ENCODE data around the gene LHFPL3.

LHFPL3 gene

DNA sequence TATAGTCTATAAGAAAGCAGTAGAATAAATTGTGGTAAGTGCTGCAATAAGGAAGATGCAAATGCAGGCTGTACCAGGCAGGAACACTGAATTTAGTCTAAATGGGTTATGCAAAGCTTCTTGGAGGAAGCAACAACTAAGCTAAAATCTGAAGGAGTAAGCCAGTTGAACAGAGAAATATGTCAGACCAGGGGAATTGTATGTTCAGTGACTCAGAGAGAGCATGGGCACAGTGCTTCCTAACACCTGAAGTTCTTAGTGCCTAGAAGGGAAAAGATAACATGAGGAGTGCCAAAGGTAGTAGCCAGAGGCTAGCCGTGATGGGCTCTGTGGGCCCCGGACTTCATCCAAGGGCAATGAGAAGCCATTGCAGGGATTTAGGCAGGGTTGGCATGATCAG, 481.5 kb downstream of the LHFPL3 start:
- no peak for DNase-seq

DNA sequence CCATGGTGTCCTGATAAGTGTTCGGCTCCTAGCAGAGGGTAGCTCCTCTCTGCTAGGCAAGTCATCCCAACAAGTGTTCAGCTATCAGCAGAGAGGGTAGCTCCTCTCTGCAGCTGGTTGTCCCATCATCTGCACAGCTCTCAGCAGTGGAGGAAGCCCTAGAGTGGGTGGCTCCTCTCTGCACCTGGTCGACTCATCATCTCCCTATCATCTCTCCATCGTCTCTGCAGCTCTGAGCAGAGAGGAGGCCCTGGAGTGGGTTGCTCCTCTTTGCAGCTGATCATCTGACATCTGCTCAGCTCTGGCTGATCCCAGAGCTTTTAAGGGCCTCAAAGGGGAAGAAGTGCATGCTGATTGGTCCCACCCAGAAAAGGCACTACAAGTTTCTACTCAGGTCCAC, 485.7 kb downstream of the LHFPL3 start:
- no peak for DNase-seq

DNA sequence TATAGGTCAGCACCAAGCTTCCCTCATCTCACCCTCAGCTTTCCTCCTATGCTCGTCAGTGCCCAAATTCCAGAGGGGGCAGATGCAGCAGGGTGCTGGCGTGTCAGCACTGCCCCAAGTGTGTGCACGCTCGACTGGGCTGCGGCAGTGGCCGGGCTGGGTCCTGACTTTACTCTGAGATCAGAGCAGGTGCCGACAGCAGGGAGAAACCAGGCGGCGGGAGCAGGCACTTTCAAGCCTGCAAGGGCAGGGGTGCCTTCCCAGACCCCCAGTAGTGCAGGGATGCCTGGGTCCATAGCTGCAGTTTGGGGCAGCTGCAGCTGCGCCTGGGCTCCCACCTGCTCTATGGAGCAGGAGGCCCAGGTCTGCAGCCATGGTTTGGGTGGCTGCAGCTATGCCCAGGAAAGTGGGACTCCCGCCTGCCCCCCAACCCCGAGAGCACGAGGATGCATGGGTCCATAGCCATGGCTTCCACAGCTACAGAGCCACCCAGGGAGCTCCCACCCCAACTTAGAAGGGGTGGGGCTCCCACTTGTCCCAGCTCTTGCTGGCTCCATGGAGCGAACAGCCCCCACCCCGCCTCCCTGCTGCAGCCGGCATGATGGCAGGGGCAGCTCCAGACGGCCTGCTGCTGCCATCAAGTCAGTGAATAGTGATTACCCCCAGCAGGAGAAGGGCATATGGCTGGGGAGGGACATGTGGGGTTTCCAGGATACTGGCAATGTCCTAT, 486.4 kb downstream of the LHFPL3 start:
- DNase-seq: no peak

DNA sequence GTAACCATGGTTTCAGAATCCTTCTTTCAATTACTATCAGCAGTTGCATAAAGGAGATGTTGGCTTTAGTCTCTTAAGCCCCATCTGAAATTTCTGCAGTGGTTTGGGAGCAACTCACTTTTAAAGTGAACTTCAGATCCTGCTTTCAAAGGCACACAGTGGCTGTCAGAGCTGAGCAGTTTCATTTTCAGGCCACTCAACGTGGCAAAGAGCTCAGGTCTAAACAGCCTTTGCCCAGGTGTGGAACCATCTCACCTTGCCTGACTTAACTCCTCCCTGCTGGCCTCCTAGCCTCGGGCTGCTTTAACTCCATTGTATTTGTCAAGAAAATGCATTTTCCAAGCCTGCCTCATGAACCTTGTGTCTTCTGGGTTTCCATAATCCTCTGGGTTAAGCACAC, 488.1 kb downstream of the LHFPL3 start:
- no peak for DNase-seq

DNA sequence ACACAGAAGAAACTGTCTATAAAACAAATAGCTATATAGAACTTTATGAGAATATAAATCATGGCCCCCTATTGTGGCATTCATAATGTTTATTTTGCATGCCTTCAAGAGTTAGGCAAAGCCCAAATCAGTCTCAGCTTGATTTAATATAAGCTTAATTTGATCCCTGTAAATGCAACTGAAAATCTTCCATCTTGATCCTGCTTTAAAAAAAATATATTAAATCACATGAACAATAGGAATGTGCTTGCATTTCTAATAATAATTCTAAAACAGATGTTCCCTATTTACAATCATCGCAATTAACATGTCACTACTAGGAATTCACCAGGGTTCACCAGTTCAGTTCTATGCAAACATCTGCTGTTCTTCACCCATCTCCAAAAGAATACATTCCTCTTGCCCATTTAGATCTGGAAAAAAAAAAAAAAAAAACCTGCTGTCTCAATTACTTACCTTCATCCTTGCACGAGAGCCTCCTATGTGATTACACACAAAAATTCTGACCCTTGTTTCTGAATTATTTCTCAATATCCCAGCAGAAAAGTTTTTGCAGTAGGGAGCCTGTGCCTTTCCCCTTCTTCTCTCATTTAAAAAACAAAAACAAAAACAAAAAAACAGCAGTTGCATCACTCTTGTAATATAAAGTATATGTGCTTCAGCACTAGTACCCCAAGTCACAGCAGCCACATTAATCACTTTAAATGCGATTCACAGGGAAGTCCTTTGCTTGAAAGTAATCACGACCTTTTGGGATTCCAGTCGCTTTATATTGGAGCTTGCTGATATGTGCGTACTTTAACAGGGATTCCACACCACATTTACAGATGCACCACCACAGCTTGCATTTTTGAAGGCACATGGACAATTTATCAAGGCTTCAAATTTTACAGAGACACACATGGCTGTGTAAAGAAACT, 490.8 kb downstream of the LHFPL3 start:
- DNase-seq: no peak

DNA sequence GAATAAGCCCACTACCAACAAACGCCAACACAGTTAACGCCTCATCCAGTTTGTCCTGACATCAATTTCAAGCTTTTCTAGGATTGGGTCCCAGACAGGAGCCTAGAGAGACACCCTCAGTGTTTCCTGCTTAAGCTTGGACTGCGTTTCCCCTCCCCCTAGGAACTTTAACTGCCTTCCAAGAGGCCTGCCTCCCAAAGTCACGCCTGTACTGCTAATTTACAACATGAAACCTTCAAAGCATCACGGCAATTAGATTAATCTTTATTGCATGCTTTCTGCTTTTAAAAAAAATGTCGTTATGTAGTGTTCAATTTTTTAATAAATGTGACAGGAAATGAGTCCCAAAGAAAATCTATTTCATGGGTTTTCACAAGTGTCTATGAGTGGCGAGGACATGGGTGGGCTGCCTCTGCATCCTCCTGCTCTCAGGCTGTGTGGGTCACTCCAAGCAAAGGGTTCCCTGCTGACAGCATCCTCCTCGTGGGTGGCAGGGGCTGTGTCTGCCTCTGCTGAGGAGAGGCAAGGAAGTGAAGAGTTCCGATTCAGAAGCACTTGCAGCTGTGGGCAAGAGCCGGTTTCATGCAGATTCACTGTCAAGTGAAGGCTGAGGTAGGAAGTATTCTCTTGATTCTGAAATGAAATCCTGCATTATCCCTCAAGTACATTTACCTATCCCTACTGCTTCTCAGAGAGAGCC, 492.6 kb downstream of the LHFPL3 start:
- no peak for DNase-seq

DNA sequence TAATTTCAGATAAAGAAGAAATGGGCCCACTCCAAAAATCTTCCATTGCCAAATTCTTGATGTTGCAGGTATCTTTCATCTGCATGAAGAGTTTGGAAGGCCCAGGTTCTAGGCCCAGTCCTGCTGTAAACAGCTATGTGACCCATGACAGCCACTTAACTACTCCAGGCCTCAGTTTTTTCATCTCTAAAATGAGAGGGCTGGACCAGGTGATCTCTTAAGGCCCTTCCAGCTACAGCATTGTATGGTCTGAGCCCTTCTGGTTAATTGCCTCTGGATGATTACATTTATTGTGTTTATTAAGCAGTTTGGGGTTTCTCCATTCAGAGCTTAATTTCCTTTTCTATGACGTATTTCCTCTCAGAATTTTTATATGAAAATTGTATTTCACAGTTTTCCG, 494.8 kb downstream of the LHFPL3 start:
- no peak for DNase-seq

DNA sequence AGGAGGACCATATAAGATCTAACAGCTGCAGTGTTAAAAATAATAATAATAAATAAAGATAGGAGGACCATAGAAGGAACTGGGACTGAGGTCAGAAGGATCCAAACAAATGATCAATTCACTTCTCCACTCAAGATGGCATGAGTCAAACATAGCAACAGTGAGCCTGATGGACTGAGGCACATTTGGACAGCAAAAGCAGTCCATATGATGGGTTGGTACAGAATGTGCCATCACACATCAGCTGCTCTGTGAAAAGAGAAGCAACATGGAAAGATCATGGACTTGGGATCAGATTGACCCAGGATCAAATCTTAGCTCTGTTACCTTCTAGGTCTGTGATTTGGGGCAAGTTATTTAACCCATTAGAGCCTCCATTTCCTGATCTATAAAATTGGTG, 496.7 kb downstream of the LHFPL3 start:
- DNase-seq: no peak

DNA sequence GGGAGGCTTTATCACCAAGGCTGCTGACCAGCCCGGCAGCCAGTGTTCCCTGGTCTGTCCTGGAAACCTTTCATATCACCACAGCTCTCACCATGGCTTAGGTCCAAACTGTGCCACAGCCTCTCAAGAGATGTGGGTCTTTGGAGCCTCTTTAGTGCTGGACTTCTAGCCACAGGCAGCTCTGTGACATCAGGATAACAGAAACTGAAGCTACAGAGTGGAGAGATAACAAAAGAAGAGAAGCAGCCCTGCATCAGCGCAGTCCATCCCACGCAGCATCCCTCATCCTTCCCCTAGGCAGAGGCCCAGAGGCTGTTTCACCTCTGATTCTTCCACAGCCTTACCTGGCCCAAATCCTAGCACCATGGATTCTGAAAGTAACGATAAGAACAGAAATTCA, 497.7 kb downstream of the LHFPL3 start:
- DNase-seq: no peak

DNA sequence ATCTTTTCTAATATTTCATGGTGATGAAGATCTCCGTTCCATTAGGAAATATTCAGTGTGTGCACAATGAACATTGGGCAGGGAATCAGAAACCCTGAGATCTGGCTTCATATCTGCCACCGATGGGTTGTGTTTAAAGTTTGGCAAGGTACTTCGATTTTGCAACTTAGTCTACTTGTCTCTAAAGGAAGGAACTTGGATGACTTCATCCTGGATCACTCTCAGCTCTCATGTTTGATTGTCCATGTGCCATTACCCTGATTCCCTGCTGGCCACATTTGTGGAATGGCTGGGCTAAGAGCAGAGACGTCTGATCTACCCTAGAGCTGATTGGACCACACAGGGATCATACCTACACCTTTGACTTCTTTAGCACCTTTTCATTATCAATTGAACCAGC, 508.6 kb downstream of the LHFPL3 start:
- no peak for DNase-seq

DNA sequence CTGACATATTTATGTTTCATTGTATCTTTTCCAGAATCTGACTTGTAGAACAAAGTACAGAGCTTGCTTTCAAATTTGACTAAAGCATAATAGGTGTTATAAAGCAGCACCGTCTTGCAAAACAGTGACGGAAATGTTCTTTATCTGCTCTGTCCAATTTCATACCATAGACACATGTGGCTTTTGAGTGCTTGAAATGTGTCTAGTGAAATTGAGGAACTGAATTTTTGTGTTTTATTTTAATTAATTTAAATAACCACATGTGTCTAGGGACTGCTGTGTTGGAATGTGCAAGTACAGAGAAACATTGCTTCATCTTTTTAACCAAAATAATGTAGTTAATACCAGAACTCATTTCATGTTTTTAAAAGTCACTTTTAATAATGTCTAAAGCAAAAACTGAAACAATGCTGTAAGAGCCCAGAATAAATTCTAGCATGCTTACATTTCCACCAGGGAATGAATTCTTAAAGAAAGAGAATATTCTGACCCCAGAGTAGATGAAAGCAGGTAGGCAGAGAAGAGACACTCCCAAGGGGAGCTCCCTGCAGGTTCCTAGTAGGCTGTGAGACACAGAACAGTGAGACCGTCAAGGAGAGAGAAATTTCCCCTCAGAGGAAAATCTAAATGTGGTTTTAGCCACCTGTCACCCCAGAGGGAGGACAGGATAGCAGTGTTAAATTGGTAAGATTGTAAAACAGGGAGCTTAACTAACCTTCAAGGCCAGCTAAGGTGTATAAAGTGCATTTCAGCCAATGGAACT, 510.3 kb downstream of the LHFPL3 start:
- no peak for DNase-seq

DNA sequence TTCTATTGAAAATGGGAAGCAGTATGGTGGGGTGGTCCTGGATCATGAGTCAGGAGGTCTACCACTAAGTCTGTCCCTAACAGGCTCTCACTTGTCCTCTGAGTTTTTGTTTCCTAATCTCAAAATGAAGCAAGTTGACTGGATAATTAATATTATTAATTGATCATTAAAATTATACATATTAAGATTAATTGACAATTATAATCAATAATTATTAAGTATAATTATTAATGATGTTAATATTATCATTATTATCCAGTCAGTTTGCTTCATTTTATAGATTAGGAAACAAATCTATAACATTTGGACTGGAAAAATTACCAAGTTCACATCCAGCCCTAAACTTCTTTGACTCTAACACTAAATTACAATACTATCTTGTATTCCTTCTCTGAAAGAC, 511.4 kb downstream of the LHFPL3 start:
- DNase-seq: no peak

DNA sequence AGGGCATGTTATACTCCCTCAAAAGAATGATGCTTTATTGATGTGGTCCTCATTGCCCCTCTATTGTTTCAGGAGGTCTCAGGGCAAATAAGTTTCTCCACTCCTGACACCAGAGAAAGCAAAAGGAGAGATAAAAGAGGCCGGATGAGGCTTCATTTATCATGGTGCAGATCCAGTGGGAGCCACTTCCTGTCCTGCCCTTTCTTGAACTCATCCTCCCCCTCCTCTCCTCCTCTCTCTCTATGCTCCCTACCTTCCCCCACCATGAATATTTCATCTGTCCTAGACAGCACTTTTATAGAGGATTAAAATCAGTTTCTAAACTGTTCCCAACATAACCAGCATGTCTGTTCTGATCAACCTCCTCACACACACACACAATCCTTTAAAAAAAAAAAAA, 513.4 kb downstream of the LHFPL3 start:
- DNase-seq: no peak

DNA sequence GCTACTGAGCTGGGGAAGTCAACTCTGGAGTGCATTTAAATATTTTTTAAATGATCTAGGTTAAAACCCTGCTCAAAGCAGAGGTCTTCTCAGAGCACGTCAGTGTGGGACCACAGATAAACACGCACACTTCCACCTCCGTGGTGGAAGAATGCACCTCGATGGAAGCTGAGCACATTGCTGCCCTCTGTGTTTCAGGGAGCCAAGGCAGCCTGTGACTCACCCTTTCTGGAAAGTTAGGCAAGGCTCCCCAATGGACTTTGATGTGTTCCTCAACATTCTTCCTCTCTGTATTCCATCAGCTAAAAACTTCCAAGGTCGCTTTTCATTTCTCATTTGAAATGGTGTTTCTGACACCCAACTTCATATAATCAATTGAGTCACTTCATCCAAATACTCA, 514.8 kb downstream of the LHFPL3 start:
- DNase-seq: no peak

DNA sequence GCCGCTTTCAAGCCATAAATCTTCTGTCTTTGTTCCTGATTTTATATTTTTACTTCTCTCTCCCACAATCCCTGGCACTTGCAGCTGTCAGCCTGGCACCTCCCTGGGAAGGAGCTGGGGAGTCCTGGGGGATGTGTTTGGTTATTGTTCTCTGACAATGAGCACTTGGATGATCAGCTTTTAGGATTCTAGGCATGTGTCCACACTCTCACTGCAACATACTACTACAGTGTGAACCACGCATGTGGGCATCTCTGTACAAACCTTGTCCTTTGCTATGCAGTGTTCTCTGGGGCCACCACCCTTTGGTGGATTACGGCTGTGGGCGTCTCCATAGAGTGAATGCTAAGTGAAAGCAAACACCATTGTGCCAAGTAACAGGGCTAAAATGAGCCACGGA, 517.2 kb downstream of the LHFPL3 start:
- DNase-seq: no peak

DNA sequence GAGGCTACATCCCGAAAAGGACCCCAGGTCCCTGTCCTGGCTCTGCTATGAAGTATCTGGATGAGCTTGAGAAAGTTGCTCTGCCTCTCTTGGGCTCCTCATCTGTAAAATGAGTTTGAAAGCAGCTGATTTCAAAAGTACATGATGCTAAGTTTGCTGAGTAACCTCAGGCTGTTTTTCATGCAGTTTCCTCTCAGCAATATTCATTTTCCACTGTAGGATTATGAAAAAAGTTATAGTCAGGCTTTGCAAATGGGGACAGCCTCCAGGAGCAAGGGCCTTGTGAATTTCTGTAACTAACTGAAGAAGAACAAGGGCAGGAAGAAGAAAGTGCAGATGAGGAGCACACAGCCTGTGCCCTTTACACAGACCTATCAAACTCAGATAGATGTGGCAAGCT, 518.3 kb downstream of the LHFPL3 start:
- DNase-seq: no peak

DNA sequence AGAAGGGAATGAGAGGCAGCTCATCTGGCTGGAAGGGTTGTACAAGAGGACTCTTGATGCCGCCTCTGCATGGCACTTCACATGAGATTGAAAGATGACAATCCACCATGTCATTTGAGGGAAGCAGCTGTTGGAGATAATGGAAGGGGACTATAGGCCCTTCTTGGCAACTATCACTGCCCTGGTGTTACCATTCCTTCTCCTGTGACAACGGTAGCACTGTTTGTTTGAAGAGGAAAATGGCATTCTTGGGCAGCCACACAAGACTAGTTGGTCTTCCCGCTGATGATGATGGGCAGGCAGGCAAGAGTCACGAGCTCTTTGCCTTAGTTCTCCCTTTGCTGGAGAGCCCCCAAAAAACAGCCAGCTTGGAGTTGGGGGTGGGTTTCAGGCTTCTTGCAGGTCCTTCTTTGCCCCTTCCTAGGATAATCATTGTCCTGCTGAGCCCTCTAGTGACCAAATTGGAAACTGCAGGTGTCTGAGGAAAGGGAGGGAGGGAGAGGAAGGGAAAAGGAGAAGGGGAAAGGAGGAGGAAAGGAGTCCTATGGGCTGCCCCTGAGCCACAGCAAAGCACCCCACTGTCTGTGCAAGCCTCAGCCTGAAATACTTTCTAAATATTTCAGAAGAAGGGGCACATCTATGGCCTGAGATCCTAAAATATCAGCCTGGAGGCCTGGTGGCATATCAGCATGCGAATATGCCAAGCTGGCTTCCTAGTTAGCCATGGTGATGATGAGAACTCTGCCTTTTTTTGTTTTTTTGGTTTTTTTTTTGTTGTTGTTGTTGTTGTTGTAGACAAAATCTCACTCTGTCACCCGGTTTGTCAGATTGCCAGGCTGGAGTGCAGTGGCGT, 520.0 kb downstream of the LHFPL3 start:
- peak in 2 of 4 experiments; percentile 24 to 26 for DNase-seq

DNA sequence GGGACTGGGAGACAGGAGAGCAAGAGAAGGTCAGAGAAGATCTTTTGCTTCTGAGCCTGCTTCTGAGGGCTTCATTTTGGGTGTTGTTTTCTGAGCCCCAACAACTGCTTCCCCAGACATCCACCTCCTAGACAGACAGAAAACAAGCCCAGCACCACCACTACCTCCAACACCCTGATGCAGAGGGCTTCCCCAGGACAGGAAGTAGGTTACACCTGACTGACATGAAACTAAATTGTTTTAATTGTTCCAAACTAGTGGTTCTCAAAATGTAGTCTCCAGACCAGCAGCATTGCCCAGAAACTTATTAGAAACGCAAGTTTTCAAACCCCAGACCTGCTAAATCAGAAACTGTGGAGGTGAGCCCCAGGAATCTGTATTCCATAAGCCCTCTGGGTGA, 522.0 kb downstream of the LHFPL3 start:
- no peak for DNase-seq

DNA sequence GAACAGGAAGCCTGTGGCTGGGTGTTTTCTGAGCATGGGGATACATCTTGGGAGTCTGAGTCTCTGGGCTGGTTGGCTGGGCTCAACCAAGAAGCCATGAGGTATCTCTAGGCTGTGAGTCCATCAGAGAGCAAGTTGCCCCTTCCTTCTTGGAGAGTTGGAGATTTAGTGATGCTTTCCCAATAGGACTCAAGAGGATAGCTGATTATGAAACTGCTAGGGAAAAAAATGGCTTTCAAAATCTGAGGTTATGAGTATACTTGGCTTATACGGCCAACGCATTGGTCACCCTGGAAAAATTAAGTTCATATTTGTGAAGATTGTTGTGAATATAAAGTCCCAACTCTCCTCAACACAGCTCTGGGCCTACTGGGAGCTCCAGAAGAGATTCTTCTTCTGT, 522.9 kb downstream of the LHFPL3 start:
- no peak for DNase-seq

DNA sequence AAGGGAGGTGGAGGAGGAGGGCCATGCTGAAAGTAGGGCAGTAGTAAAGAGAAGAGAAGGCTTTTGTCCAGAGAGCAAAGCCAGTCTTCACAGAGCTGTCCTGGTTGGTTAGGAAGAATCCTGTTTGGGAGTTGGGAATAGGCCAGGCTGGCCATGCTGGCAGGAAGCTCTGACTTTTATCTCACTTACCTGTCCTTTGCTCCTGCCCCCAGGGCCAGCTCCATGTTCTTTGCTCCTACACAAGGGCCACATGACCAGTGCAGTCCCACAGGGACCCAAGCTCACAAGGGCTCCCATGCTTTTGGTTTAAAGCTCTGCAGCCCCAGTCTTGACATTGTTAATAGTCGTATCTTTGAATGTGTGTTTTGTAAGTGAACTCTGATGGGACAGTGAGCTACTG, 524.0 kb downstream of the LHFPL3 start:
- no peak for DNase-seq

DNA sequence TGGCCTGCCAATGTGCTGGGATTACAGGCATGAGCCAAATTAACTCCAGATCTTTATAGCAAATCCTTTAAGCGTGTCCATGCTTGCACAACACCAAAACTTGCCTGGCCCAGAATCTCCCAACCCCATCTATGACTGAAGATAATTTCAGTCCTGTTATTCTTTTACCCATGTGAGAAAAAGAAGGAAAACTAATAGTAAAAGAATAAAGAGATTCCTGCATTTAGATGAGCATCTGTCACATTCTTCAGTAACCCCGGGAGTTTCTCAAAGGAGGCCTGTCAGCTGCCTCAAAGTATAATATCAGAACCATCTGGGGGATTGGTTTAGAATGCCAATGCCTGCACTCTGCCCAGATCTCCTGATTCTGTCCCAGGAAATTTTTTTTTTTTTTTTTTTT, 527.5 kb downstream of the LHFPL3 start:
- DNase-seq: no peak

Data from activated CD4-positive, CD25-positive, alpha-beta regulatory T cell (primary cell).